GM08714 (cell line): ENCODE measurements around the gene SHB.
"Not testable (repeated sequence)": the region's sequence is repeated elsewhere in the genome, so short reads cannot be mapped to it uniquely, and the experiment has no call there.

Experiments
- H3K4me3 ChIP-seq: fragments of 200-500 bp; sonication (Bioruptor generic); 2 replicates; pipeline ENCODE4 v1.5.1; 2014; ENCODE audit warnings: mild to moderate bottlenecking, low read length, inconsistent platforms
- ZNF274 ChIP-seq: IDR thresholded peaks from 2 replicates; pipeline ENCODE4 v1.6.1; 2012; ENCODE audit warnings: mild to moderate bottlenecking, low read depth, low read length

The SHB gene

DNA sequence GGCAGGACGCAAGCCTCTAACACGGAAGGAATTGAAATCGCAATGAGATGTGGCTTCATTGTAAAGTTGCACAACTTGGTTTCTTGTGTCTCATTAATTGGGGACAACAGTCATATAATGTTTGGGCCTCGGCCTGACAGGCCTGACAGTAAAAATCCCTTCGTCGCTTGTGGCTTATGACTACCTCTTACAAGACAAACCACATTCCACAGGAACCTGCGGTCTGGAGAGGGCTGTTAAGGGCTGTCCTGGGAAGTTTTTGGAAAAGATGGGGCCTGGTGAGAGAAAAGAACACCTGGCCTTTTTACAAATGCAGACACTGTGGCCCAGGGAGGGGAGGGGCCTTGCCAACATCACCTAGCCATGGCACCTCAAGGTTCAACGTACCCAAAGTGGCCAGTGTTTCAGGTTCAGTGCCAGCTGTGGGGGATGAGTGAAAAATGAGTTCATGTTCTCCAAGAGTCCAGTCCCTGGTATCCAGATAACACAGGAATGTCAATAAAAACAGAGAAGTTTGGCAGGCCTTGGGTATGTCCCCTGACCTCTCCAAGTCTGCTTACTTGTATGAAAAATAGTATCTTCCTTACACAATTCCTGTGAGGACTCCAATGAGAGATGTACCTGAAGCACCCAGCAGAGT, 22.2 kb downstream of the SHB start:
- no peak for TF ChIP-seq ZNF274

DNA sequence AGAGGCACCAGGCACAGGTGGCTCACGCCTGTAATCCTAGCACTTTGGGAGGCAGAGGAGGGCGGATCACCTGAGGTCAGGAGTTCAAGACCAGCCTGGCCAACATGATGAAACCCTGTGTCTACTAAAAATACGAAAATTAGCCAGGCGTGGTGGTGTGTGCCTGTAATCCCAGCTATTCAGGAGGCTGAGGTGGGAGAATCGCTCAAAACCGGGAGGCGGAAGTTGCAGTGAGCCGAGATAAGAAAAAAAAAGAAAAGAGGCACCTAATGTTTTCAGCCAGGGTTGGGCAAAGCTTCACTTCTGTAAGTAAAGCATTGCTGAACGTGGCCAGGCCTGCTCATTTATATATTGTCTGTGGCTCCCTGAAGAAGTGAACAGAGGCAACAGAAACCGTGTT, 23.1 kb downstream of the SHB start:
- not testable (repeated sequence) for H3K4me3 ChIP-seq

More for the DNA sequence above, 22.2 kb downstream of the SHB start:
- no peak overlapping the region for H3K4me3 ChIP-seq

- no peak for TF ChIP-seq ZNF274
- no peak overlapping the region for H3K4me3 ChIP-seq
Measured at GRCh38 chr9:38044706-38045105, 24.3 kb downstream of the SHB start.

- no peak for TF ChIP-seq ZNF274
Measured at GRCh38 chr9:38043931-38044623, 24.9 kb downstream of the SHB start.

GRCh38 chr9:38042626-38043357, 26.2 kb downstream of the SHB start:
- no peak overlapping the region for H3K4me3 ChIP-seq
- TF ChIP-seq ZNF274 = no peak

More at GRCh38 chr9:38043931-38044623, 24.9 kb downstream of the SHB start:
- no peak overlapping the region for H3K4me3 ChIP-seq

GRCh38 chr9:38041564-38042243, 27.3 kb downstream of the SHB start:
- TF ChIP-seq ZNF274 = no peak
- no peak overlapping the region for H3K4me3 ChIP-seq

DNA sequence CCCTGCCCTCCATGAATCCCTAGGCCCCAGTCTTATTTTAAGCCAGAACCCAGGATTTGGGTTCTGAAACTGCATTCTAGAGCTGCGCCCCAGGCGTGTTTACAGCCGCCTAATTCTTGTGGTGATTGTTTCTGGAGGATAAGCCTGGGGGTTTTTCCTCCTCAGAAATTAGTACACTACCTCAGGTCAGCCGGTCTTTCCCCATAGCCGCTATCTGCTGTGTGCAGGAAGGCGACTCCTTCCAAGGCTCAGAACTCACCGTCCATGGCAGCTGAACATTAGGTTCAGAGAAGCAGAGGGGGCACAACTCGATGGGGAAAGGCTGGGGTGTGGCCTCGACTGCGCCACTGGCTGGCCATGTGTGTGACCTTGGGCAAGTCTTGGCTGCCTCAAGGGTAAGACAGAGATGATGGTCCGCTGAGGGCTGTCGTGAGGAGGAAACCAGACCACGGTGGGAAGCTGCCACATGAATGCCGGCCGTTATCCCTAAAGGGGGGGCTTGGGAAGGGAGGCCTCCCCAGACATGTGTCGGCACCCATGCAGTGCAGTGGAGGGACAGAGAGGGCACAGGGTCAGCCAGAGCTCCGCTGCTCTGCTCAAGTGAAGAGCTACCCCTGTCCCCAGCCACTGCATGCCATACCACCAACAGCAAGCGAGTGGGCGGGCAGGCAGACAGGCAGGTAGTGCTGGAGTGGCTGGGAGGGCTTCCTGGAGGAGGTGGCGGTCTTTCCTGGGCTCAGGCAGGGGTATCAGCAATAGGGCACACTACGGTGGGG, 28.9 kb downstream of the SHB start:
- H3K4me3 ChIP-seq = no peak overlapping the region
- no peak for TF ChIP-seq ZNF274

DNA sequence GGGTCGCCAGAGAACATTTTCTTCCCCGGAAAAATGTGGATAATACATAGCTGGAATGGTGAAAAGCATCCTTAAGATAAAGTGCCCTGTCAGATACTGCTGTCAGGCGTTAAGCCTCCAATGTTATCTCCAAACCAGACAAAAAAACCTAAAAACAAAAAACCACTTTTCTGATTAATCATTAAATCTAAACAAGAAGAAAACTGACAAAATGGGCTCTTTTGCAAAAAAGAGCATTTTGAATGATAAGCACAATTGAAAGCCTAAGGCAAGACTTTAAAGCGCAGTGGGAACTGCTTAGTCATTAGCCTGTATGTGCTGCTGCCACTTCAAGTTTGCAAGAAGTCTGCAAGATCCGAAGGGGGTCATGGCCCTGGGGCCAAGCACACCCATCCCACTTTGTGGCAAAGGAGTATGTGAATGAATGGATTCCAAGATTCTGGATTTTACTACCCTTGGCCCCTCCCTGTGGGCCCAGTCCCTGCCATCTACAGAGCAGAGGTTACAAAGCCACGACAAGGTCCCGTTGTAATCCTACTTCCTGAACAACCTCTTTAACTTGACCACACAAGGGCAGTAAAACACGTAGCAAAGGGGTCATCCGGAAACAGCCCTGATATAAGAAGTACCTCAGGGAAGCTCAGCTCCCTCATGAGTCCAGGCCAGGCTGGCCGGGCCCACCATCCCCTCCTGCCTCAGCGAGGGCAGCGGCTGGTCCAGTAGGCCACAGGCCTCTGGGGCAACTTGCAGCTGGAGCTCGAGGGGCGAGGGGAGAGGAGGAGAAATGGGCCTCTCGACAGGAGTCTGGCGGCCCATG, 29.7 kb downstream of the SHB start:
- no peak for TF ChIP-seq ZNF274

GRCh38 chr9:38038307-38039089, 30.5 kb downstream of the SHB start:
- no peak for TF ChIP-seq ZNF274

More for the DNA sequence above, 29.7 kb downstream of the SHB start:
- no peak overlapping the region for H3K4me3 ChIP-seq

GRCh38 chr9:38037981-38038306, 31.1 kb downstream of the SHB start:
- TF ChIP-seq ZNF274 = no peak
- no peak overlapping the region for H3K4me3 ChIP-seq

More at GRCh38 chr9:38038307-38039089, 30.5 kb downstream of the SHB start:
- no peak overlapping the region for H3K4me3 ChIP-seq

DNA sequence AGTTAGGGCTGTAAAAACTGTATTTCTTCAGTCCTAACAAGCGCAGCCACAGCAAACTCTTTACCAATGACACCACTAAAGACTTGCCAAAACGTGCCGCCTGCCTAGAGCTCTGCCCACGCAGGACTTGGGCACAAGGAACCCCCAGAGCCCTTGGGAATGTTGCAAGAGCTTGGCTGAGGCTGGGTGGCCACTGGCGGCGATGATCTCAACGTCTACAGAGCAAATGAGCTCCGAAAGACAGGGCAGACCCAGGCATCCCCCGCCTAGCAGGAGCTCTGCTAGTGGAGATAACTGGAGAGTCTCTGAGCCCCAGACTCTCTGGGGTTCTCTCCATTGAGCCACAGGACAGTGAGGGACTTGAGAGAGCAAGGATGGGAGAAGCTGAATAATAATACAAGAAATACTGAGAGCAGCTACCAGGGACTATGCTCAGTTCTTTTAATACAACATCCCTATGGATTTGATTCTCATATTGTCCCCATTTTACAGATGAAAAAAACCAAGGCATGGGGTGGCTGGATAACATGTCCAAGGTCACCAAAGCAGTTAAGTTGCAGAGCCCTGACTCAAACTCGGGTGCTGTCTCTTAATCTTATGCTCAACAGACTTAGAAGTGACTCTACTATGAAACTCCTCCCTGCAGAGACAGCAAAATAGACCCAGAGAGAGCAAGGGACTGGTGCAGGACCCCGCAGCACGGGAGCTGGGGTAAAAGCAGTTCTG, 32.5 kb downstream of the SHB start:
- no peak for TF ChIP-seq ZNF274
- no peak overlapping the region for H3K4me3 ChIP-seq

GRCh38 chr9:38035873-38036272, 33.2 kb downstream of the SHB start:
- no peak overlapping the region for H3K4me3 ChIP-seq
- TF ChIP-seq ZNF274 = no peak
